HepG2 (cell line): ENCODE data around the gene VGLL4. TPM values are rescaled to one million over a fixed set of nuclear protein-coding genes. Genes with fewer than 3 reads are reported as not detected.

ENCODE experiments used
- CEBPB ChIP-seq: IDR thresholded peaks from 2 replicates; pipeline ENCODE4 v1.6.1; 2011; ENCODE audit warnings: low read depth, low read length, improper control_type of control experiment, borderline replicate concordance
- E2F2 ChIP-seq: sonication (generic); formaldehyde crosslinking; IDR thresholded peaks from 2 replicates; pipeline ENCODE4 v1.4.0; 2020; ENCODE audit warnings: missing genetic modification reagents, borderline replicate concordance
- HOXA3 ChIP-seq: sonication (generic); formaldehyde crosslinking; IDR thresholded peaks from 2 replicates; pipeline ENCODE4 v1.5.0; 2020; ENCODE audit warnings: missing genetic modification reagents
- POLR2AphosphoS5 ChIP-seq: IDR thresholded peaks from 2 replicates; pipeline ENCODE4 v1.6.1; 2012; ENCODE audit warnings: low read depth, low read length
- TAF15 ChIP-seq: fragments of 200-400 bp; formaldehyde crosslinking; IDR thresholded peaks from one replicate; pipeline ENCODE4 v1.6.1; 2018; ENCODE audit warnings: mild to moderate bottlenecking, low read depth, low read length; ENCODE audit not compliant: poor library complexity, severe bottlenecking
- ZBTB14 ChIP-seq: sonication (generic); formaldehyde crosslinking; IDR thresholded peaks from 2 replicates; pipeline ENCODE4 v1.4.0; 2020; ENCODE audit warnings: missing genetic modification reagents
- ZBTB39 ChIP-seq: sonication (generic); formaldehyde crosslinking; IDR thresholded peaks from 2 replicates; pipeline ENCODE4 v1.5.0; 2020; ENCODE audit warnings: missing genetic modification reagents
- ZKSCAN5 ChIP-seq: sonication (generic); formaldehyde crosslinking; IDR thresholded peaks from 2 replicates; pipeline ENCODE4 v1.5.1; 2020; ENCODE audit warnings: mild to moderate bottlenecking, missing genetic modification reagents
- ZNF318 ChIP-seq: sonication (generic); formaldehyde crosslinking; IDR thresholded peaks from 2 replicates; pipeline ENCODE4 v1.4.0; 2020; ENCODE audit warnings: mild to moderate bottlenecking, missing genetic modification reagents
- ZNF576 ChIP-seq: sonication (generic); formaldehyde crosslinking; IDR thresholded peaks from 2 replicates; pipeline ENCODE4 v1.4.0; 2020; ENCODE audit warnings: mild to moderate bottlenecking, missing genetic modification reagents
- ZXDC ChIP-seq: sonication (generic); formaldehyde crosslinking; IDR thresholded peaks from 2 replicates; pipeline ENCODE4 v1.5.0; 2020; ENCODE audit warnings: mild to moderate bottlenecking, missing genetic modification reagents
- polyA plus RNA-seq, 8 experiments: library from polyadenylated mRNA; depleted of rRNA in 3 of 8; stranded (reverse) in 7 of 8; unstranded in 1 of 8; fragments of >200 nt; fragmentation: Illumina TruSeq in 4 of 8; extraction: Trizol in 4 of 8; gene quantifications; 2 replicates each; pipeline versions ENCODE4 v1.2.1 to v1.2.3, GENCODE V29; 2011 to 2016; ENCODE audit warnings: low read depth in 4 of 8, missing spikeins in 1 of 8, mixed read lengths in 1 of 8; ENCODE audit not compliant: insufficient read depth in 1 of 8
- total RNA-seq, 5 experiments: library from RNA; depleted of rRNA; stranded (reverse); fragments of >200 nt; fragmentation: Illumina TruSeq; extraction: Trizol; gene quantifications; 2 replicates each; pipeline ENCODE4 v1.2.3, GENCODE V29; 2016; ENCODE audit warnings: low read depth in 1 of 5

The VGLL4 gene
- total and polyA plus RNA-seq, 2 of the 13 experiments (the other 11 are each of a cell fraction or from before 2014, with no cell fraction given), result 23.2 to 39.0 TPM

- no peak for TF ChIP-seq ZKSCAN5
- no peak for TF ChIP-seq ZXDC (CRISPR knock-in tag)
- TF ChIP-seq HOXA3 (CRISPR knock-in tag), result peak; percentile 28; the same call in 1 of the 2 replicates
- no peak for TF ChIP-seq TAF15
- TF ChIP-seq CEBPB, result no peak
- no peak for TF ChIP-seq ZBTB14 (CRISPR knock-in tag)
- TF ChIP-seq ZNF576 (CRISPR knock-in tag), result no peak
- no peak for TF ChIP-seq E2F2
- TF ChIP-seq ZNF318, result no peak
- TF ChIP-seq POLR2AphosphoS5, result no peak
- no peak for TF ChIP-seq ZBTB39 (CRISPR knock-in tag)
Measured at GRCh38 chr3:11618904-11619303, 24.8 kb downstream of the VGLL4 start (continued).
